ENCODE data around the gene ZNF79.
"Not testable (repeated sequence)": the region's sequence is repeated elsewhere in the genome, so short reads cannot be mapped to it uniquely, and the experiment has no call there.

The ZNF79 gene

GRCh38 chr9:127451608-127451857 lies 27.4 kb downstream of the ZNF79 start:
- peak overlapping the region; percentile 96 for H3K27ac ChIP-seq
- no peak for DNase-seq (ENCODE audit: low read depth, low spot score)

- peak overlapping the region; percentile 96 for H3K27ac ChIP-seq
- DNase-seq (ENCODE audit: low read depth, low spot score): no peak
Observed at GRCh38 chr9:127451858-127452656, 27.9 kb downstream of the ZNF79 start.

- DNase-seq (ENCODE audit: low read depth, low spot score): no peak
- peak overlapping the region; percentile 96 for H3K27ac ChIP-seq
Observed at GRCh38 chr9:127452691-127453090, 28.5 kb downstream of the ZNF79 start.

- DNase-seq (ENCODE audit: low read depth, low spot score): no peak
- no peak overlapping the region for H3K27ac ChIP-seq
Observed at GRCh38 chr9:127455324-127455992, 31.3 kb downstream of the ZNF79 start.

GRCh38 chr9:127457191-127457878 lies 33.2 kb downstream of the ZNF79 start:
- no peak overlapping the region for H3K27ac ChIP-seq
- DNase-seq (ENCODE audit: low read depth, low spot score): no peak

GRCh38 chr9:127458921-127459320 lies 34.7 kb downstream of the ZNF79 start:
- no peak for DNase-seq (ENCODE audit: low read depth, low spot score)
- no peak overlapping the region for H3K27ac ChIP-seq

- no peak for DNase-seq (ENCODE audit: low read depth, low spot score)
- H3K27ac ChIP-seq: no peak overlapping the region
Observed at GRCh38 chr9:127463382-127463781, 39.2 kb downstream of the ZNF79 start.

- no peak for DNase-seq (ENCODE audit: low read depth, low spot score)
- no peak overlapping the region for H3K27ac ChIP-seq
Observed at GRCh38 chr9:127463911-127464310, 39.7 kb downstream of the ZNF79 start.

GRCh38 chr9:127466407-127466917 lies 42.3 kb downstream of the ZNF79 start:
- H3K27ac ChIP-seq; DNase-seq (ENCODE audit: low read depth, low spot score): not testable (repeated sequence)

GRCh38 chr9:127467621-127468020 lies 43.4 kb downstream of the ZNF79 start:
- no peak for DNase-seq (ENCODE audit: low read depth, low spot score)
- H3K27ac ChIP-seq: no peak overlapping the region

GRCh38 chr9:127470662-127471061 lies 46.5 kb downstream of the ZNF79 start:
- no peak for DNase-seq (ENCODE audit: low read depth, low spot score)
- H3K27ac ChIP-seq: no peak overlapping the region

- H3K27ac ChIP-seq: no peak overlapping the region
- no peak for DNase-seq (ENCODE audit: low read depth, low spot score)
Observed at GRCh38 chr9:127473501-127473900, 49.3 kb downstream of the ZNF79 start.

- DNase-seq (ENCODE audit: low read depth, low spot score): no peak
- H3K27ac ChIP-seq: no peak overlapping the region
Observed at GRCh38 chr9:127473932-127474331, 49.8 kb downstream of the ZNF79 start.

- no peak for DNase-seq (ENCODE audit: low read depth, low spot score)
- H3K27ac ChIP-seq: no peak overlapping the region
Observed at GRCh38 chr9:127474592-127474991, 50.4 kb downstream of the ZNF79 start.

GRCh38 chr9:127479507-127480081 lies 55.4 kb downstream of the ZNF79 start:
- no peak overlapping the region for H3K27ac ChIP-seq

GRCh38 chr9:127482662-127483061 lies 58.5 kb downstream of the ZNF79 start:
- H3K27ac ChIP-seq: no peak overlapping the region
- DNase-seq (ENCODE audit: low read depth, low spot score): no peak

More at GRCh38 chr9:127479507-127480081, 55.4 kb downstream of the ZNF79 start:
- DNase-seq (ENCODE audit: low read depth, low spot score): no peak

- H3K27ac ChIP-seq: no peak overlapping the region
- no peak for DNase-seq (ENCODE audit: low read depth, low spot score)
Observed at GRCh38 chr9:127485995-127486394, 61.8 kb downstream of the ZNF79 start.

GRCh38 chr9:127488946-127489345 lies 64.8 kb downstream of the ZNF79 start:
- H3K27ac ChIP-seq: no peak overlapping the region
- DNase-seq (ENCODE audit: low read depth, low spot score): no peak

GRCh38 chr9:127489471-127490115 lies 65.4 kb downstream of the ZNF79 start:
- DNase-seq (ENCODE audit: low read depth, low spot score): no peak
- no peak overlapping the region for H3K27ac ChIP-seq

GRCh38 chr9:127490535-127491230 lies 66.5 kb downstream of the ZNF79 start:
- no peak for DNase-seq (ENCODE audit: low read depth, low spot score)
- no peak overlapping the region for H3K27ac ChIP-seq
